PFSK-1 (cell line): ENCODE data around the gene ATOH8.

ENCODE experiments used
- POLR2AphosphoS5 ChIP-seq: IDR thresholded peaks from 2 replicates; pipeline ENCODE4 v1.6.1; 2012; ENCODE audit warnings: low read depth, mild to moderate bottlenecking, control low read depth, low read length, moderate library complexity
- TAF1 ChIP-seq: IDR thresholded peaks from 2 replicates; pipeline ENCODE4 v1.6.1; 2012; ENCODE audit warnings: low read length, control low read depth, borderline replicate concordance; ENCODE audit not compliant: insufficient read depth
- TF ChIP-seq, protein P1 (sequence below), 2 experiments: IDR thresholded peaks; 2 replicates each; pipeline versions ENCODE4 v1.6.1 to v1.8.0; 2011 to 2012; ENCODE audit warnings: low read depth in 2 of 2, low read length in 2 of 2, control low read depth in 1 of 2, inconsistent platforms in 1 of 2, mild to moderate bottlenecking in 1 of 2, moderate library complexity in 1 of 2; ENCODE audit not compliant: insufficient read depth in 1 of 2

DNA sequence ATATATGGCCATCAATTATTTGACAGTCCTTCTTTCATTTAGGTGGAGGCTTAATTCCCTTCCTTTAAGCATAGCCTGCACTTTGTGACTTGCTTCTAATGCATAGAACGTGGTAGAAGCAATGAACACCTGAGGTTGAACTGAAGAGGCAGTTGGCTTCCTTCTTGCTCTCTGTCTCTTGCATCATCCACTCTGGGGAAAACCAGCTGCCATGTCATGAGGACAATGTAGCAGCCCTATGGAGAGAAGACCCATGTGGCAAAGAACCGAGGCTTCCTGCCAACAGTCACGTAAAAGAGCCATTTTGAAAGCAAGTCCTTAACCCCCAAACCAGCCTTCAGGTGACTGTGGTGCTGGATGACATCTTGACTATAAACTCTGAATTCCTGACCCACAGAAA is 46.8 kb downstream of the ATOH8 start:
- TF ChIP-seq POLR2AphosphoS5 = no peak
- no peak for TF ChIP-seq TAF1
- TF ChIP-seq, protein P1, sequence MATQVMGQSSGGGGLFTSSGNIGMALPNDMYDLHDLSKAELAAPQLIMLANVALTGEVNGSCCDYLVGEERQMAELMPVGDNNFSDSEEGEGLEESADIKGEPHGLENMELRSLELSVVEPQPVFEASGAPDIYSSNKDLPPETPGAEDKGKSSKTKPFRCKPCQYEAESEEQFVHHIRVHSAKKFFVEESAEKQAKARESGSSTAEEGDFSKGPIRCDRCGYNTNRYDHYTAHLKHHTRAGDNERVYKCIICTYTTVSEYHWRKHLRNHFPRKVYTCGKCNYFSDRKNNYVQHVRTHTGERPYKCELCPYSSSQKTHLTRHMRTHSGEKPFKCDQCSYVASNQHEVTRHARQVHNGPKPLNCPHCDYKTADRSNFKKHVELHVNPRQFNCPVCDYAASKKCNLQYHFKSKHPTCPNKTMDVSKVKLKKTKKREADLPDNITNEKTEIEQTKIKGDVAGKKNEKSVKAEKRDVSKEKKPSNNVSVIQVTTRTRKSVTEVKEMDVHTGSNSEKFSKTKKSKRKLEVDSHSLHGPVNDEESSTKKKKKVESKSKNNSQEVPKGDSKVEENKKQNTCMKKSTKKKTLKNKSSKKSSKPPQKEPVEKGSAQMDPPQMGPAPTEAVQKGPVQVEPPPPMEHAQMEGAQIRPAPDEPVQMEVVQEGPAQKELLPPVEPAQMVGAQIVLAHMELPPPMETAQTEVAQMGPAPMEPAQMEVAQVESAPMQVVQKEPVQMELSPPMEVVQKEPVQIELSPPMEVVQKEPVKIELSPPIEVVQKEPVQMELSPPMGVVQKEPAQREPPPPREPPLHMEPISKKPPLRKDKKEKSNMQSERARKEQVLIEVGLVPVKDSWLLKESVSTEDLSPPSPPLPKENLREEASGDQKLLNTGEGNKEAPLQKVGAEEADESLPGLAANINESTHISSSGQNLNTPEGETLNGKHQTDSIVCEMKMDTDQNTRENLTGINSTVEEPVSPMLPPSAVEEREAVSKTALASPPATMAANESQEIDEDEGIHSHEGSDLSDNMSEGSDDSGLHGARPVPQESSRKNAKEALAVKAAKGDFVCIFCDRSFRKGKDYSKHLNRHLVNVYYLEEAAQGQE (IDR thresholded peaks at IDR 0.05; ENCODE audit: insufficient read depth in 1 of 2, low read depth in 2 of 2, low read length in 2 of 2) = no peak
